ENCODE measurements around the gene MOCS1.
A peak's percentile ranks its signal among the peaks of the same experiment; 100 is the strongest.

The MOCS1 gene

DNA sequence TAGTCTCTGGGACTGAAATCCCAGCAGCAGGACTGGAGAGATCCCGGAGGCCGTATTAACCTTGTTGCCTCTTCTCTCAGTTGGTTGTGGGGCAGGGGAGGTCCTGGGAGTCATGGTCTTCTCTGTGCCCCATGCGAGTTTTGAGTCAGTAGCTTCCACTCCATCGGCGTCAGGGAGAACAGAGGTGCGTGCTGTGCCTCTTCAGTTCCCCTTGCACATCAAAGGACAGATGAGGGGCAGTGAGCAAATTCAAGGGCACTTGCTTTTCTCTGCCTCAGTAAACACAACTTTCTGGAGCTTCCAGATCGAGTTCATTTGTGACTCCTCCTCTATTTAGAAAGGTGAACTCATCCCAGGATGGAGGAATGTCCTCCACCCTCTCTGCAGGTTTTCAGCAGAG is 48.6 kb downstream of the MOCS1 start:
- H3K27ac ChIP-seq = peak overlapping the region; percentile 79 to 84
- peaks cover 0 to 100% (median 72%) of the 10 kb centered on the region in 4 donors for H3K4me1 ChIP-seq
- no peak overlapping the region for H3K4me3 ChIP-seq
- H3K36me3 ChIP-seq = no peaks in the 10 kb centered on the region
- DNase-seq = no peak
- no peaks in the 10 kb centered on the region for H3K9me3 ChIP-seq
- intact Hi-C loops (cut with DNase I; ENCODE audit: low total_unique reads) = loop anchor here (5.0 kb wide), 1 partner anchor 78 kb away; no protein-coding TSS in a partner anchor
- H3K27me3 ChIP-seq = no peaks in the 10 kb centered on the region
- TF ChIP-seq, protein P1, sequence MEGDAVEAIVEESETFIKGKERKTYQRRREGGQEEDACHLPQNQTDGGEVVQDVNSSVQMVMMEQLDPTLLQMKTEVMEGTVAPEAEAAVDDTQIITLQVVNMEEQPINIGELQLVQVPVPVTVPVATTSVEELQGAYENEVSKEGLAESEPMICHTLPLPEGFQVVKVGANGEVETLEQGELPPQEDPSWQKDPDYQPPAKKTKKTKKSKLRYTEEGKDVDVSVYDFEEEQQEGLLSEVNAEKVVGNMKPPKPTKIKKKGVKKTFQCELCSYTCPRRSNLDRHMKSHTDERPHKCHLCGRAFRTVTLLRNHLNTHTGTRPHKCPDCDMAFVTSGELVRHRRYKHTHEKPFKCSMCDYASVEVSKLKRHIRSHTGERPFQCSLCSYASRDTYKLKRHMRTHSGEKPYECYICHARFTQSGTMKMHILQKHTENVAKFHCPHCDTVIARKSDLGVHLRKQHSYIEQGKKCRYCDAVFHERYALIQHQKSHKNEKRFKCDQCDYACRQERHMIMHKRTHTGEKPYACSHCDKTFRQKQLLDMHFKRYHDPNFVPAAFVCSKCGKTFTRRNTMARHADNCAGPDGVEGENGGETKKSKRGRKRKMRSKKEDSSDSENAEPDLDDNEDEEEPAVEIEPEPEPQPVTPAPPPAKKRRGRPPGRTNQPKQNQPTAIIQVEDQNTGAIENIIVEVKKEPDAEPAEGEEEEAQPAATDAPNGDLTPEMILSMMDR (IDR thresholded peaks at IDR 0.05) = no peak

DNA sequence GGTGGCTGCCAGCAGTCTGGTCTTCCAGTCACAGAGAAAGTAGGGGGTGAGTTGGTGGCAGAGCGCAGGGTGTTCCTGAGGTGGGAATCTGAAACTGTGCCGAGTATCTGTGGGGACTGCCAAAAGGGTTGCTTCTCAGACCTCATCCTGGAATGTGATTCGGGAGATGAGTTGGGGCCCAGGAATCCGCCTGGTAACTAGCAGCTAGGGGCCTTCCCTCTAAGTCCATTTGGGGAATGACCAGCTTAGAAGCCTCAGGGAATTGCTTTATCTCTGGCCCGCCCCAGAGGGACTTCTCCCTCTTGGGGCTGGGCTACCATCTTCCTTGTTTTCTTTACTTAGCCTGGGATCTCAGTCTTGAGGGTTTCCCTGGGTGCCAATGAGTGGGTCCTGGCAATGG is 49.6 kb downstream of the MOCS1 start:
- TF ChIP-seq, protein P1 (IDR thresholded peaks at IDR 0.05) = no peak
- intact Hi-C loops (cut with DNase I; ENCODE audit: low total_unique reads) = loop anchor here (5.0 kb wide), 1 partner anchor 77 kb away; no protein-coding TSS in a partner anchor
- Histone ChIP-seq H3K4me3 (no peak overlapping the region), H3K9me3 (no peaks in the 10 kb centered on the region), H3K36me3 (no peaks in the 10 kb centered on the region), H3K27ac (peak overlapping the region; percentile 79 to 84), H3K4me1 (peaks cover 0 to 100% (median 78%) of the 10 kb centered on the region in 4 donors), H3K27me3 (no peaks in the 10 kb centered on the region)
- DNase-seq = no peak

DNA sequence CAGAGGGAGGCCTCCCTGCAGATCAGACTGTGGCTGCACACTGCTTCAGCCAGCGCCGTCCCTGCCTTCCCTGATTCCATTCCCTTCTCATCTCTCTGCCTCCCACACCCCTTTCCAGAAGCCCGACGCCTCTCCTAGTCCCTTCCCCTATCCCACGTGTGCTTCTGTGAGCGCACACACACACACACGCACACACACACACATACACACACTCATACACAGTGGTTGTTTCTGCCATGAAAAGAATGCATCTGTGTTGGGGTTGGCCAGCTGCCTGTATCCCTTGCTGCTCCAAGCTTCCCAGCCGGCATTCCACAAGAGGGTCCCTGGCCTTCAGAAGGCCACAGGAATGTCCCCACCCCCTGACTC is 51.7 kb downstream of the MOCS1 start:
- intact Hi-C loops (cut with DNase I; ENCODE audit: low total_unique reads) = no loop called here
- Histone ChIP-seq H3K36me3 (peaks cover 13 to 17% (median 15%) of the 10 kb centered on the region in 3 donors), H3K9me3 (no peaks in the 10 kb centered on the region), H3K27me3 (no peaks in the 10 kb centered on the region), H3K4me3 (peak overlapping the region in 1 of 2 donors; percentile 13), H3K27ac (peak overlapping the region; percentile 79 to 84), H3K4me1 (peaks cover 0 to 95% (median 74%) of the 10 kb centered on the region in 4 donors)
- TF ChIP-seq, protein P1 (IDR thresholded peaks at IDR 0.05) = no peak
- peak in 1 of 2 donors; percentile 86 for DNase-seq

DNA sequence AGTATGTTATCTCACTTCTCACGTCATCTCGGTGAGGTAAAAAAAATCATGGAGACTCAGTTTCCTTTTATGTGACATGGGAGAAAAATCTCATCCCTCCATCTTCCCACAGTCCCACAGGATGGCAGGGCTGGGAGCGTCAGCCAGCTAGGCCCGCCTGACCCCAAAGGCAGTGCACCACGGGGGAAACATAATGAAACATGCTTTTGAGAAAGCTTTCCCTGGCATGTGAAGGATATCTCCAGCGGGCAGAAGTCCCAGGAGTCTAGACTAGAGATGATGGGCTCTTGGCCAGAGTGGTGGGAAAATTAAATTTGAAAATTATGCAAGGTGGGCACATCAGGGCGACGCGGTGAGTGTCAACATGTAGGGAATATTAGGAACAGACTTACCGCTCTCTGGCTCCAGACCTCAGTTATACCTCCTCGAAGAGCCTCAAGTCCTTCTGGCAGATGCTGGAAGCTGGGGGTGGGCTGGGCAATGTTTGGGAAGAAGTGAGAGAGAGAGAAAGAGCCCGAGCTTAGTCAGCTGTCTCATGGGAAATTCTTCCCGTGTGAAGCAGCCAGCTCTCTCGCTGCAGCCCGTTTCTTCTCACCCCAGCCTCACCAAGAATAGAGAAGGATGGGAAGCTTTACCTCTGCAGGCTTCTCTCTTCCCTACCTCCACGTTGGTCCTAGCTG is 52.3 kb downstream of the MOCS1 start:
- peak; percentile 60 to 85 for DNase-seq
- intact Hi-C loops (cut with DNase I; ENCODE audit: low total_unique reads) = no loop called here
- H3K27me3 ChIP-seq = no peaks in the 10 kb centered on the region
- no peaks in the 10 kb centered on the region for H3K9me3 ChIP-seq
- H3K4me3 ChIP-seq = peak overlapping the region; percentile 2 to 13
- TF ChIP-seq, protein P1 (IDR thresholded peaks at IDR 0.05) = no peak
- H3K36me3 ChIP-seq = peaks cover 18 to 22% (median 18%) of the 10 kb centered on the region in 3 donors
- H3K4me1 ChIP-seq = peaks cover 0 to 90% (median 71%) of the 10 kb centered on the region in 4 donors
- H3K27ac ChIP-seq = peak overlapping the region; percentile 79 to 84

DNA sequence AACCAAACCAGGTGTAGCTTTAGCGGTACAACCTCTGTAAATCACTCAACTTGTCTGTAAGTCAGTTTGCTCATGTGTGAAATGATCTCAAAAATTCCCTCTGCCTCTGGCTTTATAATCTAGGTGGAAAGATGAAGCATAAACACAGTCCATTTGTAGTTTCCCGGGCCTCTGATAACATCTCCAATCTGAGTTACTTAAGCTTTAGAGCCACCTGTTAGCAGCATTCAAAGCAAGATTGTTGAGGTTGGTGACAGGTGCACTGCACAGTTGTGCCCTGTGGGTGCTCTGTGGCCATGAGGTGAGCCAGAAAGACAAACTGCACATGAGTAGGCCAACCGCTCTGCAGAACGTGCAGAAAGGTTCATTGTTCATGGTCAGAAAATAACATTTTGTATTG is 53.7 kb downstream of the MOCS1 start:
- Histone ChIP-seq H3K9me3 (no peaks in the 10 kb centered on the region), H3K4me1 (peaks cover 0 to 76% (median 58%) of the 10 kb centered on the region in 4 donors), H3K27ac (peak overlapping the region; percentile 79 to 84), H3K36me3 (peaks cover 30 to 32% (median 30%) of the 10 kb centered on the region in 3 donors), H3K27me3 (no peaks in the 10 kb centered on the region), H3K4me3 (no peak overlapping the region)
- intact Hi-C loops (cut with DNase I; ENCODE audit: low total_unique reads) = no loop called here
- TF ChIP-seq, protein P1 (IDR thresholded peaks at IDR 0.05) = no peak
- no peak for DNase-seq

Data from tibial artery (tissue), 4 donors.